Loucy (cell line): ENCODE data around the gene RIPOR3.

Experiments used
- H2AFZ ChIP-seq: fragments of 200-600 bp; sonication (generic); 2 replicates; pipeline ENCODE4 v1.6.0; 2016; ENCODE audit warnings: antibody characterized with exemption, mild to moderate bottlenecking, low read length, moderate library complexity
- H3F3A ChIP-seq: fragments of 200-600 bp; 2 replicates; pipeline ENCODE4 v1.6.0; 2016; ENCODE audit warnings: antibody characterized with exemption, low read depth, mild to moderate bottlenecking
- H3K27me3 ChIP-seq: fragments of 200-600 bp; sonication (generic); 2 replicates; pipeline ENCODE4 v1.6.1; 2014; ENCODE audit warnings: low read length, mild to moderate bottlenecking; ENCODE audit not compliant: insufficient read depth, poor library complexity, severe bottlenecking
- H3K36me3 ChIP-seq: fragments of 200-600 bp; sonication (generic); 2 replicates; pipeline ENCODE4 v1.6.1; 2016; ENCODE audit warnings: low read length; ENCODE audit not compliant: insufficient read depth
- H3K4me1 ChIP-seq: fragments of 200-600 bp; sonication (generic); 2 replicates; pipeline ENCODE4 v1.5.1; 2014; ENCODE audit warnings: low read length, mild to moderate bottlenecking; ENCODE audit not compliant: insufficient read depth, poor library complexity, severe bottlenecking
- H3K4me2 ChIP-seq: fragments of 200-600 bp; sonication (generic); 2 replicates; pipeline ENCODE4 v1.6.0; 2014; ENCODE audit warnings: antibody characterized with exemption, low read length, low read depth, mild to moderate bottlenecking; ENCODE audit not compliant: poor library complexity, severe bottlenecking
- H3K4me3 ChIP-seq: fragments of 200-600 bp; sonication (generic); 2 replicates; pipeline ENCODE4 v1.5.1; 2014; ENCODE audit warnings: low read length, mild to moderate bottlenecking, mixed read lengths; ENCODE audit not compliant: poor library complexity, severe bottlenecking
- H3K79me2 ChIP-seq: fragments of 200-600 bp; sonication (generic); 2 replicates; pipeline ENCODE4 v1.6.1; 2014; ENCODE audit warnings: low read length; ENCODE audit not compliant: insufficient read depth
- H3K9ac ChIP-seq: fragments of 200-600 bp; sonication (generic); 2 replicates; pipeline ENCODE4 v1.6.0; 2014; ENCODE audit warnings: mild to moderate bottlenecking, low read depth, low read length, moderate library complexity; ENCODE audit not compliant: poor library complexity, severe bottlenecking
- H3K9me2 ChIP-seq: fragments of 200-600 bp; sonication (generic); replicated peaks from 2 replicates; pipeline ENCODE4 v1.6.1; 2016; ENCODE audit warnings: low read depth, low read length, mixed read lengths
- H3K9me3 ChIP-seq: fragments of 200-600 bp; sonication (generic); 2 replicates; pipeline ENCODE4 v1.6.1; 2014; ENCODE audit warnings: mild to moderate bottlenecking, antibody characterized with exemption, low read length, low read depth; ENCODE audit not compliant: insufficient read depth
- H4K20me1 ChIP-seq: fragments of 200-600 bp; sonication (generic); 2 replicates; pipeline ENCODE4 v1.6.0; 2014; ENCODE audit warnings: antibody characterized with exemption, low read length, mild to moderate bottlenecking; ENCODE audit not compliant: insufficient read depth, poor library complexity, severe bottlenecking
- CTCF ChIP-seq: fragments of 200-600 bp; sonication (generic); conservative IDR thresholded peaks from 2 replicates; pipeline ENCODE4 v1.5.1; 2014; ENCODE audit warnings: mild to moderate bottlenecking, antibody characterized with exemption, low read length
- EZH2phosphoT487 ChIP-seq: fragments of 200-600 bp; IDR thresholded peaks from 2 replicates; pipeline ENCODE4 v1.6.1; 2018; ENCODE audit warnings: antibody characterized with exemption, mild to moderate bottlenecking, moderate library complexity, borderline replicate concordance

Gene RIPOR3

GRCh38 chr20:50731055-50731929, 40.0 kb upstream of the RIPOR3 start, which contains the start of gene PARD6B:
Gene PARD6B, plus strand, starts transcription at chr20:50731580. Its CDS starts 207 bp downstream, at chr20:50731787.
- peaks cover 20% of the 10 kb centered on the region for H3K4me1 ChIP-seq
- H3K4me3 ChIP-seq, result peak within 1 kb of the TSS; percentile 81

GRCh38 chr20:50730765-50731054, 39.4 kb upstream of the RIPOR3 start:
- peaks cover 20% of the 10 kb centered on the region for H3K4me1 ChIP-seq
- H3K27me3 ChIP-seq, result no peaks in the 10 kb centered on the region
- H3F3A ChIP-seq, result no peaks in the 10 kb centered on the region
- H3K79me2 ChIP-seq, result peaks cover 17% of the 10 kb centered on the region; the same call in 1 of the 2 replicates
- peak overlapping the region; percentile 99 for H2AFZ ChIP-seq
- H3K36me3 ChIP-seq, result no peaks in the 10 kb centered on the region
- no peaks in the 10 kb centered on the region for H3K9me3 ChIP-seq
- H3K4me3 ChIP-seq, result peak overlapping the region; percentile 81
- H3K9me2 ChIP-seq, result no peaks in the 10 kb centered on the region
- H3K9ac ChIP-seq, result peak overlapping the region; percentile 66
- peak overlapping the region; percentile 86 for H3K4me2 ChIP-seq
- TF ChIP-seq EZH2phosphoT487 (no peak), CTCF (no peak)
- H4K20me1 ChIP-seq, result peaks cover 6% of the 10 kb centered on the region

More at GRCh38 chr20:50731055-50731929, 40.0 kb upstream of the RIPOR3 start, which contains the start of gene PARD6B:
- H3K9ac ChIP-seq, result peak within 1 kb of the TSS; percentile 70
- H4K20me1 ChIP-seq, result peaks cover 6% of the 10 kb centered on the region
- H2AFZ ChIP-seq, result peak within 1 kb of the TSS; percentile 99
- TF ChIP-seq CTCF (no peak), EZH2phosphoT487 (no peak)
- no peaks in the 10 kb centered on the region for H3K27me3 ChIP-seq
- no peaks in the 10 kb centered on the region for H3K36me3 ChIP-seq
- H3F3A ChIP-seq, result no peaks in the 10 kb centered on the region
- H3K9me2 ChIP-seq, result no peaks in the 10 kb centered on the region
- H3K79me2 ChIP-seq, result peaks cover 17% of the 10 kb centered on the region; the same call in 1 of the 2 replicates
- H3K9me3 ChIP-seq, result no peaks in the 10 kb centered on the region
- H3K4me2 ChIP-seq, result peak within 1 kb of the TSS; percentile 90

GRCh38 chr20:50729901-50730764, 38.8 kb upstream of the RIPOR3 start:
- Histone ChIP-seq H3K9me2 (no peaks in the 10 kb centered on the region), H3K4me3 (peak overlapping the region; percentile 81), H3K27me3 (no peaks in the 10 kb centered on the region), H3K79me2 (peaks cover 16% of the 10 kb centered on the region; the same call in 1 of the 2 replicates), H2AFZ (peak overlapping the region; percentile 99), H3F3A (no peaks in the 10 kb centered on the region), H3K4me2 (peak overlapping the region; percentile 86), H3K4me1 (peaks cover 20% of the 10 kb centered on the region), H3K36me3 (no peaks in the 10 kb centered on the region), H4K20me1 (peaks cover 6% of the 10 kb centered on the region), H3K9ac (peak overlapping the region; percentile 66), H3K9me3 (no peaks in the 10 kb centered on the region)
- TF ChIP-seq EZH2phosphoT487, result no peak
- TF ChIP-seq CTCF, result no peak
